GM18909 (cell line): ENCODE data around the gene TMEM222.
"Not testable (repeated sequence)": the region's sequence is repeated elsewhere in the genome, so short reads cannot be mapped to it uniquely, and the experiment has no call there.

Experiments used
- ATAC-seq: cut with Tn5 transposase; IDR thresholded peaks from one replicate; pipeline ENCODE4 v1.9.1; 2021; ENCODE audit warnings: mild to moderate bottlenecking; ENCODE audit not compliant: unreplicated experiment, poor library complexity

The TMEM222 gene

DNA sequence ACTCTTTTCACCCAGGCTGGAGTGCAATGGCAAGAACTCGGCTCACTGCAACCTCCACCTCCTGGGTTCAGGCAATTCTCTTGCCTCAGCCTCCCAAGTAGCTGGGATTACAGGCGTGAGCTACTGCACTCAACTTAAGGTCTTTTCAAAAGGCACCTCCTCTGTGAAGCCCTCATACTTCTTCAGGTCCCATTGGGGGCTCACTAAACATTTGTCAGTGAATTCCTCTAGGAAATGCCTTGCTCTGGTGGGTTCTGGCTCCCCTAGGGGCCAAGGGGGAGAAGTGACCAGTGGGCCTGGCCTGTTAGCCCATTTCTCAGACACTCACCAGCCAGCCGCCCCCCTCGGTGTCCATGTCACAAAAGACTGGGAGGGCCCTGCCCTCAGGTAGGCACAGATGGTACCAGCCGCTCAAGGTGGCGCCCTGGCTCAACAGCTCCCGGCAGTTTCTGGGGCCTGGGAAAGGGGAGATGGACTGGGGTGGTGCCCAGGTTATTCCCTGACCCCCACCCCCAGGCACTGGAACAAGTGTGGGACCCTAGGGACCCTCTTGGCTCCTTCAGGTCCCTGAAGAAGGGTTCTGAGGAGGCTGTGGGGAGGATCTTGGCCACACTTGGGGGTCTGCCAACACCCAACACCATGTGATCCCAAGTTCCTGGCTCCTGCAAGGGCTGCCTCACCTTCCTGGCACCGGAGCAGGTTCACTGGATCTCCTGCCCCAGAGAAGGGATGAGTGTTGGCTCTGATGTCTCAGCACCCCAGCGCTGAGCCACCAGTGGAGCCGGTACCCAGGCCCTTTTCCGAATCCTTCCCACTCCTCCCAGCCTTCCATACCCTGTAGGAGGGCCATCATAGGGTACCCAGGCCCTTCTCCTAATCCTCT is 51.1 kb downstream of the TMEM222 start:
- no peak for ATAC-seq

DNA sequence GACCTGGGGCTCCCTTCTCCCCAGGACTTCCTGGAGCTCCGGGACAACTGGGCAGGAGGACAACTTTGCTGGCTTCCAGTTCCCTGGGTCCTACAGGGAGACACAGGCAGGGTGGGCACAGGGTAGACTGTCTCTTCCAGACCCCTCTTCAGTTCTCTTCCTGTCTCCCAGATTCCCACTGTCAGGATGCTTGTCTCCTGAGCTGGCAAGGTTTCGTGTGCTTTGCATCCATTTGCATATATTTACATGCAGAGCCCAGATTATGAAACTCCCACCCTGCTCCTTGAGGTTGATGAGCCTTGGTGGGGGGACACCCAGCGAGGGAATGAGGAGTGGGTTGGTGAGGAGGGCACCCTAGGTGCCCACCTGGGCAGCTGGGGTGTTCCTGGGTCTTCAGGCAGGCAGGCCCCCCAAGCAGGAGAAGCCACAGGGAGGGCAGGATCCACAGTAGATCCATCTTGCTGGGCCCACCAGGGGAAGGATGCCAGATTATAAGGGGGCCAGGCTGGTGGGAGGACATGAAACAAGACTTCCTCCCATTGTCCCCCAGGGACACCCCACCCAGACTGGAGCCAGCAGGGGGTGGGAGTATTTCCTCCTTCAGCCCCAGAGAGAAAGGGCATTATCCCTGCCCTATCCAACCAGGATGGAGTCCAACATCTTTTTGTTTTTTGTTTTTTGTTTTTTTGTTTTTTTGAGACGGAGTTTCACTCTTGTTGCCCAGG is 52.6 kb downstream of the TMEM222 start, which contains the start of gene FCN3:
FCN3 (minus strand) TSS at position 463 of the 725 bp plus-strand sequence; CDS start at position 457, 6 bp downstream.
- ATAC-seq: no peak

DNA sequence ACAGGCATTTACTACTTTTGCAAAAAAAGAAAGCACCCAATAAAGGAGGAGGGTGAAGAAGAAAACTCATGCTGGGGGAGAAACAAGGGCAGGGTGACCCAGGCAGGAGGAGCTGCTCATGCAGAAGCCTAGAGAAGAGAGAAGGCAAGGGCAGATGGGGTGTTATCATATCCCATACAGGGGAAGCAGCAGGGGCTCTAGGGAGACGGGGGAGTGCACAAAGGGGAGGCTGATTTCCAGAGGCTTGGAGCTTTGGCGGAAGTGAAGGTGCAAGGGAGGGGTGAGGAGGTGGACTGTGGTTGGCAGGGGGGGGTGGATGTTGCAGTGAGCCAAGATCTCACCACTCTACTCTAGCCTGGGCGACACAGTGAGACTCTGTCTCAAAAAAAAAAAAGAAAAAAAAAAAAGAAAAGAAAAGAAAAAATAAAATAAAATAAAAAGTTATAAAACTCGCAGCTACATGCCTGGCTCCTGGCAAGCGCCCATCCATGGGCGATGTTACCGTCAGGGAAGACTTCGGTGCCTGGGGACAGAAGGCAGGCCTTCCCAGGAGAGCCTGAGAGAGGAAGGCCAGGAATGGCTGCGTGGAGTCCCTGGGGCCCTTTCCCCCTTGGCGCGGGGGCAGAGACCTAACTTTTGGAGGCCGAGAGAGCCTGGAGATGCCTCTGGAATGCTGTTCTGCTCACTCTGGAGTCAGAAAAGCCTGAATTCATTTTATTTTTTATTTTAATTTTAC is 56.0 kb downstream of the TMEM222 start:
- no peak for ATAC-seq

DNA sequence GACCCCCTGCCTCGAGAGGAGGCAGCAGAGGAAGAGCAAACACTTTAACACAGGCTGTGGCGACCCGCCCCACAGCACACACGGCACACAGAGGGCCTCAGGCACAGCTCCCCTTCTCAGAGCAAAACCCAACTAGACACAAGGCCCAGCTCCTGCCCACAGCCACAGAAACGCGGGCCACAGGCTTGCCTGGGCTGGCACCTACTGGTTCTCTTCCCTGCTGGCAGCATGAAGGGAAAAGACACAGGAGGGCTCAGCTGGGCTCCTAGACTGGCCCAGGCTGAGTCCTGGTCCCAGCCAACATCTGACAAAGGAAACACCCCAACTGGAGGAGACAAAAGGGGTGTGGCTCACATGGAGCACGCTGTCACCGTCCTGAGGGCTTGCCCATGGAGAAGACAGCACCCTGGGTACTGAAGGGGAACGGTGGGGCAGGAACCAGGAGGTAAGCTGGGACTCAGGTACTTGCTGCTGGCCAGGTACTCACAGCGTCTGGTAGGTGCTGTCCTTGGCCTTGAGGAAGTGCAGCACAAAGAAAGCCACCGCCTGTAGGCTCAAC is 57.7 kb downstream of the TMEM222 start:
- ATAC-seq: no peak

DNA sequence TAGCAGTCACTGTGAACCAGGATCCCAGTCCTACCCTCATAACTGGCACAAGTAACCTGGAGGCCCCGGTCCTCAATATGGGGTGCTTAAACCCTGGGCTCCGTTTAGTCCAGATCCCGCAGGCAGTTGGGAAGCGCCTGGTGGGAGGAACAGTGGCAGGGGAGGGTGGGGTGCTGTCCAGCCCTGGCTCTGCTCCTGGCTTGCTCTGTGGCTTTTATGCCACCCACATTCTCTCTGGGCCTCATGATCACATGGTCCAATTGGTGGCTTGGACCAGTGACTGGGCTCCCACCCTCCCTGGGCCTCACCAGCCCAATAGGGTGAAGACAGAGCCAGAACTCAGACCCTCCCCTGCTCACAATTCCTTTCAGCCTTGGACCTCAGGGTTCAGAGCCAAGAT is 58.3 kb downstream of the TMEM222 start:
- no peak for ATAC-seq

DNA sequence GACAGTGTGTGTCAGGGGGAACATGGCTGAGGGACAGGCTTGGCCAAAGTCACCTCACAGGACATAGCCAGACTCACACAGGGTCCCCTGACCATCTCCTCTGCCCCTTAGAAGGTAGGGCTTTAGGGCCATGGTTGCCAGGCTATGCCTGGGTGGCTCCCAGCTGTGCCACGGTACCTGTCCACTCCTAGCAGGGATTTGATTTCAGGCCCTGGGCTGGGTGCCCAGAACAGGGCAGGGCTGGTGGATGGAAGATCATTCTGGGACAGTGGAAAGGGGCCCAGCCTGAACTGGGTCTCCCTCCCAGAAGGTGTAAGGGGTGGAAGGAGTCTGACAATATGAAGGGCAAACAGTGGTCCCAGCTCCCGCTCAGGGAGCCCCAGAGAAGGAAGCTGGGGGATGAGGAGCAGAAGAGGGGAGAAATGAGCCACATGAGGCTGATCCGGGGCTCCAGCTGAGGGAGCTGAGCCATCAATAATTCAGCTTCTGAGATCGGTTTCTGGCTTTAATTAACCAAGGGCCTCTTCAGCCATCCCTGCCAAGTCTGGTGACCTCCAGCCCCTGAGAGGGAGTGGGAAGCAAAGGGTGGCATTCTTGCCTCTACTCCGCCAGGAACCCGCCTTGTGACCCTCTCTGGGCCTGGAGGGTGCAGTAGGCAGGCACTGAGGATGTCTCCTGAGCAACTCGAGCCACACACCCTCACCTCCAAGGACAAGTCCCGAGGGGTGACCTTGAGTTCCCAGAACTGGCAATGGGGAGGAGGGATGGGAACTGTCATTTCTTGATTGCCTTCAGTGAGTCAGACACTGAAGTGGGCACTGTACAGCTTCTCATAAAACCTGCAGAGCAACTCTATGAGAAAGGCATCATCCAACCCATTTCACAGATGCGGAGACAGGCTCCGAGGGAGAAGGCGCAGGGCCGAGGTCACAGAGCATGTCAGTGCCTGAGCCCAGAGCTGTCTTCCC is 59.1 kb downstream of the TMEM222 start:
- no peak for ATAC-seq

DNA sequence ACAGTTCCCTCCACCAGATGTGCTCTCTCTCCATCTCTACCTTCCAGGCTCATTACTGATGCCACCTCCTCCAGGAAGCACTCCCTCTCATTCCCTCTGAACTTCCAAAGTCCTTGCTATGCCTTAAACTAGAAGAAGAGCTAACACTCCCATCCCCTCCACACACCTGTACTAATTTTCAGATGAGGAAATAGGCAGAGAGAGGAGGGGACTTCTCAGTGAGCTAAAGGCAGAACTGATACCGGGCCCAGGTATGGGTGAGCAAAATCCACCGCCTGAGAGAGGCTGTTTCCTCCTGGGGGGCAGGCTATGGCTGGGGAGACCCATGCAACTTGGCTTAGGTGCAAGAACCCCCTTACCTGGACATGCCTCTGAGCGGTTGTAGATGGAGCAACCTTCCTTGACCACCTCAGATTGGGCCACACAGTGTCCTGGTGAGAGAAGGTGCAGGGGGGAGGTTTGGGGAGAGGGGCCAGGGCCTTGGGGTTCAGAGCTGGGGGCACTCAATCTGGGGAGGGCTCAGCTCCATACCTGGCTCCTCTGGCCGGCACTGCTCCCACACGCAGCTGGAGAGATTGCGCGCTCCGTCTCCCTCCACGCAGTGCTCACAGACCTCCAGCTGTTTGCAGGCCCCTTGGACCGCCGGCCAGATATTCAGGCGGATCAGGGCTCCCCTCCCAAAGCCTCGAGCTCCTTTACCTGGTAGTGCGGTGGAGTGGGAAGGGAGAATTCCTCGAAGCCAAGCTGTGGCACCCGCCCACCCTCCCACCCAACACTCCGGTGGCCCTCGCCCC is 60.2 kb downstream of the TMEM222 start:
- no peak for ATAC-seq

DNA sequence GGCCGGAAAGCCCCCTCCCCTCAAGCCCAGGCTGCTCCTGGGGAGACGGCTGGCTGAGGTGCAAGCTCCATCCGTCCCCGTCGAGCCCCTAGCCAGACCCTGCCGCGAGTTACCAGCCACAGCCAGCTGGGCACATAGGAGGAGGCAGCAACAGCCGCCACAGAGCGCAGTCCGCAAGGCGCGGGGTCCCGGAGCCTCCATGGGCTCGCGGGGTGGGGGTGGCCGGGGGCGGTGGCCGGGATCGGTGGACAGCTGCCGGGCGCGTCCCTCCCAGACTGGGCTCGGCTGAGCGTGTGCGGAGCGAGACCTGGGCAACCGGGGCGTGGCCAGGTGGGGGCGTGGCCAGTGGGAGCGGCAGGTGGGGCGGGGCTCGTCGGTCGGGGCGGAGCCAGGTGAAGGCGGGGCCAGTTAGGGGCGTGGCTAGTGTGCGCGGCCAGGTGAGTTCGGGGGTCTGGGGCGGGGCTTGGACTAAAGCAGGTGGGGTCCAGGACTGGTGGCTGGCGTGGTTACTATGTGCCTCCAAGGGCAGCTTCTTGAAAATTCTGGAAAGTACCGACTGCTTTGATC is 61.2 kb downstream of the TMEM222 start, which contains the start of gene CD164L2:
CD164L2 (minus strand) TSS at position 295 of the 567 bp plus-strand sequence; CDS start at position 201, 94 bp downstream.
- no peak for ATAC-seq

DNA sequence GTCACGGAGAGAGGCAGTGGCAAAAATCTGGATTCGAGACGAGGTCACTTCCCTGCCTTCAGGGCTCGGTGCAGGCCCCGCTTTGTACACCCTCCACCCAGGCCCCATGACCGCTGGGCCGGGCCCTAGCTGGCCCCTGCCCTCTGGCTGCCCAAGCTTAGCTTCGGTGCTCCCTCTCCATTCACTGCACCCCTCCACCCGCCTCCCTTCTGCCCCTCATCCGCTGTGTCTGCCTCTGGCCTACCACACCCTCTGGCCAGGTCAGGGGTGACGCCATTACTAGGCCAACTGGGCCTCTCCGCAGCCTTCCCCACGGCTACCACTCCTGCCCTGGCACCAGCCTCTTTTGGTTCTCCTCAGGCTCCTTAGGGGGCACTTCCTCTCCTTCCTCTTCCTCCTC is 61.7 kb downstream of the TMEM222 start:
- ATAC-seq: no peak

DNA sequence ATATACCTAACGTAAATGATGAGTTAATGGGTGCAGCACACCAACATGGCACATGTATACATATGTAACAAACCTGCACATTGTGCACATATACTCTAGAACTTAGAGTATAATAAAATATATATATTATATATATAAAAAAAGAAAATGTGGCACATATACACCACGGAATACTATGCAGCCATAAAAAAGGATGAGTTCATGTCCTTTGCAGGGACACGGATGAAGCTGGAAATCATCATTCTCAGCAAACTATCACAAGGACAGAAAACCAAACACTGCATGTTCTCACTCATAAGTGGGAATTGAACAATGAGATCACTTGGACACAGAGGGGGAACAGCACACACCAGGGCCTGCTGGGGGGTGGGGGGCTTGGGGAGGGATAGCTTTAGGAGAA is 62.8 kb downstream of the TMEM222 start:
- ATAC-seq: not testable (repeated sequence)
